GM12872 (cell line): ENCODE data around the gene LOXL3.

ENCODE experiments used
- CTCF ChIP-seq: IDR thresholded peaks from 3 replicates; pipeline ENCODE4 v1.5.1; 2011; ENCODE audit warnings: low read depth, mild to moderate bottlenecking, low read length, moderate library complexity; ENCODE audit not compliant: insufficient read depth

The LOXL3 gene

DNA sequence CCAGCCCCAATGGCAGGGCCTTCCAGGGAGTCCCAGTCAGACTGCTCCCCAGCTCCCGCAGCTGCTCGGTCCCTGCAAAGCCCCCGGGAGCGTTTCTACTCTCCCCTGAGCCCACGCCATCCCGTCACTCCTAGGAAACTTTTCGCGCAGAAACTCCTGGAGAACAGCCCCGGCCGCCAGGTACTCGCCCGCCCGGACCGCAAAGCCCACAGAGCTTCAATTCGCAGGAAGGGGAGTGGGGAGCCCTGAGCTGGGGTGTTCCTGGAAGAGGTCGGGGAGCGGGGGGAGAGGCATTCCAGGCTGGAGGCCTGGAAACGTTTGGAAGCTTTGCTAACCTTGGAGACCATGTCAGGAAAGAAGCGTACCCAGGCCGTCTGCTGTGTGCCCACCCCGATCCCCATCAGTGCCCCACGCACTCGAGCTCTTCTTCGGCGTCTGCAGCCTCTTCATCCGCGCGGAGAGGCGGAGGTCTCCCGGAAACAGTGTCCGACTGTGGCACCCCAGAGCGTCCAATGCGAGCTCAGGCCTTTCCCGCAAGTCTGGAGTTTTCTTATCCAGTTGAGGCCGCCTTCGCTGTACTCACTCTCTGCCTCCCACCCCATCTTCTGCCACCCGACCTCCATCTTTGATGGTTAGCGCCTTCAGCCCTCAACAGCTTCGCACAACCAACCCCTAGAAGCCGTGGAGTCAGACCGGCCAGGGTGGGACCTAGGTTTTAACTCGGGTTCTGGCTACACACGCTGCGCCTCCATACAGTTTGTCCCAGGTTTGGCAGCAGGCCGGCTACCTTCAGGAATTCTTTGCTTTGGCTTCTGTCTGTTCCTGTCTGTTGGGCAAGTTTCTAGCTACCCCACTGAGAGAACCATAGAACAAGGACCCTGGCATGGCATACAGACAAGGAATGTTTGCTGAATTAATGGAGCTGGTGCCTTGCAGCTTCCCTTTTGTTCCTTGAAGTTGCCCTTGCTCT, 50.0 kb downstream of the LOXL3 start:
- no peak for TF ChIP-seq CTCF

DNA sequence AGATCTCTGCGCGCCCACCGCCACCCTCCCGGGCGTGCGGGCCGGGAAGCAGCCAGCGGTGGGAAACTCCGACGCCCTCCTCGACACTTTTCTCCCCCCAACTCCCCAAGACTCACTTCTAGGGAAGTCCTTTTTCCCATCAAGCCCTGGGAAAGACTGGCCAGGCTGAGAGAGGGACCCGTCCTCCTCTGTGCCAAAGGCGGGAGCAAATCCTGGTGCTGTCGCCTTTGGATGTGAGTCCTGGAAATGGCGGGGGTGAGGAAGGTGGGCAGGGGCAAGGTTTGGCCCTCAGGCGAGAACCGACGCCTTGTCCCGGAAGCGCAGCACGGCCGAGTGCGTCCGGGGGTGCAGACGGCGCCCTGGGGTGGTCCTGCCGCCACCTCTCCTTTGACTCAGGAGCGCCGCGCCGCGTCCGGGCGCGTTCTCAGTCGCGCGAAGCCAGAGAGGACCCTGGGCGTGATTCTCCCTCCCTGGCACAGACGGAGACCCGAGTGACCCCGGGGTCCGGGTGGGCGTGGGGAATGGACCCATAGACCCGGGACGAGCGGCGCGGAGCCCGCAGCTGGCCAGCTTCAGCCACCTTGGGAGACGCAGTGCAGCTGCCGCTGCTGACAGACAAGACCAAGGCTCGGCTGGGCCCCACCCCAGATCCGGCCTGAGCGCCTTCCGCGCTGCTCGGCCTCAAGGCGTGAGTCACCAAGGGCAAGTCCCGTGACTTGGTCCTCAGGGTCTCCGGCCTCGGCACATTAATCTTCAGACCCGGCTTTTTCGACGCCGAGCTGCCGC, 50.8 kb downstream of the LOXL3 start:
- peak; percentile 60 for TF ChIP-seq CTCF

GRCh38 chr2:74502147-74502719, 51.5 kb downstream of the LOXL3 start:
- no peak for TF ChIP-seq CTCF

- no peak for TF ChIP-seq CTCF
Observed at GRCh38 chr2:74501335-74502071, 52.2 kb downstream of the LOXL3 start.

DNA sequence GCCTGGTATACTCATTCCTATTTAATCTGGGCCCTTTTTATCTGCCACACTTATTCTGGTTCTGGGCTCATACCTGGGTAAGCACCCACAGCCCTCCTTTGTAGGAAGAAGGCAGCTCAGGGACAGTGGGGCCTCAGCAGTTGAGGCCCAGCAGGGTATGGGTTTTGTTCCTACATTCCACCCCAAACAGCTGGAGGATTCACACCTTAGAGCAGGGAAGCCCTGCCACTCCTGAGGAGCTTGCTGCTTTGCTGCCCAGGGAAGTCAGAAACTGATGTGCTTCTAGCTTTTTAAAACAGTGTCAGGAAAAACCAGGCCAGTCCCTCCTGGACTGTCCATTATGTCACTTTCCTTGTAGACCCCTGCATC, 53.2 kb downstream of the LOXL3 start:
- no peak for TF ChIP-seq CTCF

- TF ChIP-seq CTCF = no peak
Observed at GRCh38 chr2:74499940-74500577, 53.7 kb downstream of the LOXL3 start.
